ENCODE results near the gene LTC4S.

- TF ChIP-seq CTCF (conservative IDR thresholded peaks at IDR 0.05; ENCODE audit: low read length) (no peak), EZH2phosphoT487 (IDR thresholded peaks at IDR 0.05; ENCODE audit: borderline replicate concordance, low read depth, low read length) (no peak)
Measured at GRCh38 chr5:179812135-179812825, 18.5 kb downstream of the LTC4S start.
